GM18507 (cell line): ENCODE data around the gene INO80E.
"Not testable (repeated sequence)": the region's sequence is repeated elsewhere in the genome, so short reads cannot be mapped to it uniquely, and the experiment has no call there.

ENCODE experiments used
- DNase-seq: peaks from one replicate; pipeline ENCODE4 v3.0.0; 2011; ENCODE audit warnings: low read depth; ENCODE audit not compliant: insufficient read length; ENCODE audit errors: extremely low spot score
- FAIRE-seq: peaks from 2 replicates; lab custom pipeline; 2011; peaks lifted over from hg19 to GRCh38; lab: Jason Lieb, UNC

The INO80E gene, protein sequence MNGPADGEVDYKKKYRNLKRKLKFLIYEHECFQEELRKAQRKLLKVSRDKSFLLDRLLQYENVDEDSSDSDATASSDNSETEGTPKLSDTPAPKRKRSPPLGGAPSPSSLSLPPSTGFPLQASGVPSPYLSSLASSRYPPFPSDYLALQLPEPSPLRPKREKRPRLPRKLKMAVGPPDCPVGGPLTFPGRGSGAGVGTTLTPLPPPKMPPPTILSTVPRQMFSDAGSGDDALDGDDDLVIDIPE

DNA sequence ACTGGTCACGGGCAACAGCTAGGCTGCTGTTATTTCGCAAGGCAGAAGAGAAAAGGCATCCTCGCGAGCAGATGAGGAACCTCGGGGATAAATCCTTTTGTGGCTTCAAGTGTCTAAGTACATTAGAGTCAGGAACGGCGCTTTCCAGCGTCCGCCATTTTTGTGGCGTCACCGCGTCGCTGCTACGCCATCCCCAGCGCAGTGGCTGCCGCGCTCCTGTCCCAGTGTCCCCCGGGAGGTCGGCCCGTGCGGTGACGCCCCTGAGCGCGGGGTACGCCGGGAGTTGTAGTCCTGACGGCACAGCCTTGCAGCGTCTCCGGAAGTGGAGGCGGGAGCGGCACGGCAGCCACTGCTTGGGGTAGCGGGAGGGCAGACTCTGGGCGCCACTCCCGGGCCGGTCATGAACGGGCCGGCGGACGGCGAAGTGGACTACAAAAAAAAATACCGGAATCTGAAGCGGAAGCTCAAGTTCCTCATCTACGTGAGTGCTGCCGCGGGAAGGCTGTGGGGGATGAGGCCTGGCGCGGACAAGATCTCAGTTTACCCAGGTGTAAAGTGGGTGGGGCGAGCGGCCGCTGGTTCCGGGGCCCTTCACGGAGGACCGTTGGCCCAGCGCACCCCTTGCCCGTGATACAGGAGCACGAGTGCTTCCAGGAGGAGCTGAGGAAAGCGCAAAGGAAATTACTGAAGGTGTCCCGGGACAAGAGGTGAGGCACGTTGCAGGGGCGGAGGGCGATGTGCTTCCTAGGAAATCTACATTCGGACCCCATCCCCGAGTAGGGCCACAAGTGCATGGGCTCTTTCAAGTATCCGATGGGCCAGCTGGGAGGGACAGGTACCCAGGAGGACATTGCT lies at the start of gene INO80E:
INO80E (plus strand) TSS at position 331 of the 855 bp plus-strand sequence; CDS start at position 401, 70 bp downstream.
- FAIRE-seq: peak; percentile 96

GRCh38 chr16:29947897-29948296 lies 48.1 kb upstream of the INO80E start:
- FAIRE-seq (no peak), DNase-seq (no peak)

More for the DNA sequence above, at the start of gene INO80E:
- peak; percentile 100 for DNase-seq

DNA sequence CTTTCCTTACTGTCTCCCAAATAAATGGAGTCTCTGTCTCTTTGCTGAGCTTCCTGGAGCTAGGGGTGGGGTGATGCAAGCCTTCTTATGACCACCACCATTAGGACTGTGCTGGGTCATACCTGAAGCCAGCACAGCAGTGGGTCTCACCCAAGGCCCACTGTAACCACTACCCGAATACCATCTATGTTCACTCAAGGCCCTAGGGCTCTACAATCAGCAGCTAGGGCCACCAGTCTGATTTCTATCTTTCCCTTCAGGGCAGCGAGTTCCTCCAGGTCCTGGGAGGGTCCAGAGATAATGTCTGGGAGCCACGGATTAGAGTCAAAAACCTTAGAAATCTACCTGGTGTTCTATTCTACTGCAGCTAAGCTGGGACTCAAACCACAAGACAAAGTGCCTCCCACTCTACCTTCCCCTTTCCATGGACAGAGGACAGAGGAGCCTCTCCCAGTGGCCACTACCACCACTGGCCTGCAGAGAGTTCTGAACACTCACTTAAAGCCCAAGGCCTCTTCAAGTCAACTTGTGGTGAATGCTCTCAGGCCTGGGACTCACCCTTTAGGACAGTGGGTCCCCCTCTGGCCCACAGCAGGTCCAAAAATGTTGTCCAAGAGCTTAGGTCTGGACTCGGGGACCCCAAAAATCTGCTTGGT lies 45.1 kb upstream of the INO80E start:
- DNase-seq (no peak), FAIRE-seq (no peak)

- DNase-seq (no peak), FAIRE-seq (no peak)
Observed at GRCh38 chr16:29951625-29952365, 44.2 kb upstream of the INO80E start.

DNA sequence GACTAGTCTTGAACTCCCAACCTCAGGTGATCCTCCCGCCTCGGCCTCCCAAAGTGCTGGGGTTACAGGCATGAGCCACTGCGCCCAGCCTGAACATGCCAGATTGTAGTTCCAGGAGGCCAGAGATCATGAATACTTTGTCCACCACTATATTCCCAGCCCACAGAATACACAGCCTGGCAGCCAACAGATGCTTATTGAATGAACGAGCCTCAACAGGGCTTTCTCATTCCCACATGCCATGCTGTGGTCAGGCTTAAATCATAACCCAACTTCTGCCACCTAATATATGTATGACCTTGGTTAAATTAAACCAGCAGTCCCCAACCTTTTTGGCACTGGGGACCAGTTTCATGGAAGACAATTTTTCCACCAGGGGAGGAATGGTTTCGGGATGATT lies 37.3 kb upstream of the INO80E start:
- FAIRE-seq: no peak
- no peak for DNase-seq

- DNase-seq: no peak
- FAIRE-seq: no peak
Observed at GRCh38 chr16:29959293-29959692, 36.7 kb upstream of the INO80E start.

DNA sequence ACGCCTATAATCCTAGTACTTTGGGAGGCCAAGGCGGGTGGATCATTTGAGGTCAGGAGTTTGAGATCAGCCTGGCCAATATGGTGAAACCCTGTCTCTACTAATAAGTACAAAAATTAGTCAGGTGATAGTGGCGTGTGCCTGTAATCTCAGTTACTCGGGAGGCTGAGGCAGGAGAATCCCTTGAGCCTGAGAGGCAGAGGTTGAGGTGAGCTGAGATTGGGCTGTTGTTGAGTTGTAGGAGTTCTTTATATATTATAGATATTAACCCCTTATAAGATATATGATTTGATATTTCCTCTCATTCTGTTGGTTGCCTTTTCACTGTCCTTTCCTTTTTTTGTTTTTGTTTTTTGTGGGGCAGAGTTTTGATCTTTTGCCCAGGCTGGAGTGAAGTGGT lies 36.2 kb upstream of the INO80E start:
- not testable (repeated sequence) for FAIRE-seq, DNase-seq

- FAIRE-seq (no peak), DNase-seq (no peak)
Observed at GRCh38 chr16:29961127-29961478, 34.9 kb upstream of the INO80E start.

DNA sequence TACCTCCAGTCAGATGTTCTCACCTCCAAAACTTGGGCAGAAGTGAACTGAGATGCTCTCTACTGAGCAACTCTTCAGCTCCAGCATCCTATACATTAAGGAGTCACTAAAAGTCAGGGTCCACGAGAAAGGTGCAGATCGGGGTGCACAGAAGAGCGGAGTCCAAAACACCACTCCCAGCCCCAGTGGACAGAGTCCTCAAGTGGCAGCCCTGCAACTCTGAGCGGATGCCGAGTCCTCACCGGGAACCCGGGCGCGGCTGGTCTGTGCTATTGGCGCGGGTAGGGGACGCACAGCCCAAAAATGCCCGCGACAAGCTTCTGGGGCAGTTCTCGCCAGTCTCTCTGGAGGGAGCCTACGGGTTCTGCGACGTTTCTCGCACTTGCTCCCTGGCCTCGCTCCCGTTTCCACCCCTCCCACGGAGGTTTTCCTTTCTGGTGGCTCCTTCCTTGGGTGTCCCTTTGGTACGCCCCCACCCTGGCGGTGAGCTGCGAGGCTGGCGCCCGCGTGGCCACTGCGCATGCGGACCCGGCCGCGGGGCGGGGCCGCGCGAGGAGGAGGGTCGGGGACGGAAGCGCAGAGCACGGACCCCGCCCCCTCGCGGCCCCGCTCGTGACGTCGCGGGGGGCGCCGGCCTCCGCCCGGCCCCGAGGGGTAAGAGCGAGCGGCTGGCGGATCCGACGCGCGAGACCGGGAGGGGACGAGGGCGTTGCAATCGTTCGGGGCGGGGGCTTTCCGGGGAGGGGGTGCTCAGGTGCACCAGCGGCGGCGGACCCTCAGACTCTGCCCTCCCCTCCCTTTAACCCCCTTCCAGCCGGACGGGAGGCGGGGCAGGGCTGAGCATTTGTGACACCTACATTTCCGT lies 34.3 kb upstream of the INO80E start, which contains the start of gene TMEM219:
TMEM219 (plus strand) TSS at position 601 of the 865 bp plus-strand sequence. CDS start 1,065 bp downstream, outside the sequence.
- DNase-seq: peak; percentile 98
- FAIRE-seq: peak; percentile 69

DNA sequence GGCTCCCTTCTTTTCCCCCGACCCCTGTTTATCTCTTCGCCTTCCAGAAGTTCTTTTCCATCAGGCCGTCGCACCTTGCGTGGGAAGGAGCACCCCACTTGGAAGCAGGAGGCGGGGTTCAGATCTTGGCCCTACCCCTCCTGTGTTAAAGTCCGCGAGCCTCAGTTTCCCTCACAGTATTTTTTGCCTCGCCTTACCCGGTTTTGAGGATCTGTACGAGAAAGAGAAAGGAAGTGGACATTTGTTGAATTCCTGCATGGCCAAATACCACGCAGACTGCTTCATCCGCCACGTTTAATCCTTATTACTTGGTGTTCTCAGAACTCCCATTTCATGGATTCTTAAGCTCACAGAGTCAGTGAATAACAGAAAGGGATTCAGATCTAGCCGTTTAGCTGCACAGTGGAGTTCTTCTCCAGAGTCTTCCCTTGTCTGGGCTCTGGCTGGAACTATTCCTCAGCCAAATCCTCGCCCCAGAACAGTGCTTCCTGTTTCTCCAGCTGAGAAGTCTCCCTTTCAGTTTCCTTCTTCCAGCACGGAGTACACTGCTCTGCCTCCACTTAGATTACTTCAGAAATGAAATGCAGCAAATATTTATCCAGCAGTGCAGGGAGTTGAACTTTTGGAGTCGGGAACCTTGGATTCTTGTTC lies 33.6 kb upstream of the INO80E start:
- DNase-seq (no peak), FAIRE-seq (no peak)

GRCh38 chr16:29963021-29963743 lies 32.9 kb upstream of the INO80E start:
- no peak for FAIRE-seq
- no peak for DNase-seq

GRCh38 chr16:29968205-29968604 lies 27.8 kb upstream of the INO80E start:
- no peak for FAIRE-seq
- DNase-seq: no peak

- no peak for DNase-seq
- FAIRE-seq: no peak
Observed at GRCh38 chr16:29971304-29971703, 24.7 kb upstream of the INO80E start.

- DNase-seq (no peak), FAIRE-seq (no peak)
Observed at GRCh38 chr16:29972500-29972899, 23.5 kb upstream of the INO80E start.

GRCh38 chr16:29972992-29973383 lies 23.1 kb upstream of the INO80E start:
- DNase-seq (no peak), FAIRE-seq (no peak)

DNA sequence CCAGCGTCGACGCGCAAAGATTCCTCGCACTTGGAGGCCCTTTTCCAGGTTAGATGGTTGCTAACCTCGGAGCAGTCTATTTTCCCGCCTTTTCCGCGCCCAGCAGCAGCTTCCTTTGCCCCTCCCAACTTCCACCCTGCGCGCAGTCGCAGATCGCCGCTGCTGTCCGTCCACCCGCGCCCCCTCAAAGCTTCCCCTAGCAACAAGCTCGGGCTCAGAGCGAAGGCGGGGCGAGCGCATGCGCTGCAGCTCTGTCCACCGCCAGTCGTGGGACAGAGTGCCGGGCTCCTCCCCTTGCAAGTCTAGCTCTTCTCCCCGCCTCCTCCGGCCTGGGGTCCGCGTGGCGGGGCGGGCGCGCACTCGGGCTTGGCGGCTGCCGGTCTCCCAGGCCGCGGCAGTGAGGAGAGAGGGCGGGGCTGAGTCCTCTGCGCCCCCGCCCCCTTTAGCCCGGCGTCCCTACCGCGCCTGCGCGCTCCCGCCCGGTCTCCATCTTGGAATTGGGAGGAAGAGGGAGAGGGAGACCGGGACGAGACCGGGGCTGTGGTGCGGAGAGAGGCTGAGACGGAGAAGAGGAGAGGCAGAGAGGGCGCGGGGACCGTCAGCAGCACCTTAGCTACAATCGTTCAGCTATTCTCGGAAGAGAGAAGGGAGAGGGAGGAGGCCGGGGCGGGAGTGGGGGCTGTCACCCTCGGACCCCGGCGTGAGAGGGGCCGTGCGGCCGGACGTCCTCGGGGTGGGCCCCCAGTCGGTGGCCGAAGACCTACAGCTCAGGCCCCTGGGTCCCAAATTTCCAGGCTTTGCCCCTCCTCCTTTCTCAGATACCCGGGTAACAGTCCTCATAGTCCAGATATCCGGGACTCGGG lies 22.4 kb upstream of the INO80E start, which contains the start of gene TAOK2:
TAOK2 (plus strand) TSS at position 485 of the 863 bp plus-strand sequence. CDS start 3,905 bp downstream, outside the sequence.
- FAIRE-seq (peak; percentile 94), DNase-seq (peak; percentile 99)
